Spleen (tissue), 11 donors: ENCODE results near the gene DLX4. TPM values are rescaled to one million over a fixed set of nuclear protein-coding genes. Genes with fewer than 3 reads are reported as not detected.

Experiments used
- DNase-seq: peaks from one replicate; pipeline ENCODE4 v3.0.0-alpha.2; 2020
- H3K27ac ChIP-seq, 8 donors: fragments of 200-600 bp; sonication (generic) in 7 of 8; 1 replicate in 4 of 8; 2 replicates in 4 of 8; pipeline versions ENCODE4 v1.5.0 to v1.8.0; 2016 to 2021; ENCODE audit warnings: inconsistent platforms in 4 of 8, mild to moderate bottlenecking in 4 of 8, moderate library complexity in 1 of 8
- H3K27me3 ChIP-seq, 7 donors: fragments of 200-600 bp; sonication (generic) in 6 of 7; replicated peaks in 1 of 7; 1 replicate in 4 of 7; 2 replicates in 3 of 7; pipeline versions ENCODE4 v1.5.0 to v1.8.0; 2016 to 2021; ENCODE audit warnings: inconsistent platforms in 3 of 7, mild to moderate bottlenecking in 1 of 7
- H3K36me3 ChIP-seq, 6 donors: fragments of 200-600 bp; sonication (generic) in 5 of 6; 1 replicate in 4 of 6; 2 replicates in 2 of 6; pipeline versions ENCODE4 v1.5.0 to v1.8.0; 2016 to 2021; ENCODE audit warnings: inconsistent platforms in 2 of 6
- H3K4me1 ChIP-seq, 6 donors: fragments of 200-600 bp; sonication (generic) in 5 of 6; 1 replicate in 3 of 6; 2 replicates in 3 of 6; pipeline versions ENCODE4 v1.5.0 to v1.8.0; 2016 to 2021; ENCODE audit warnings: inconsistent platforms in 3 of 6
- H3K4me3 ChIP-seq, 8 donors: fragments of 200-600 bp; sonication (generic) in 7 of 8; 1 replicate in 4 of 8; 2 replicates in 4 of 8; pipeline versions ENCODE4 v1.5.0 to v1.8.0; 2016 to 2021; ENCODE audit warnings: inconsistent platforms in 4 of 8, mild to moderate bottlenecking in 4 of 8, moderate library complexity in 2 of 8
- H3K9me3 ChIP-seq, 8 donors: fragments of 200-600 bp; sonication (generic) in 7 of 8; 1 replicate in 4 of 8; 2 replicates in 4 of 8; pipeline versions ENCODE4 v1.5.0 to v1.8.0; 2016 to 2021; ENCODE audit warnings: inconsistent platforms in 4 of 8
- CTCF ChIP-seq, 11 experiments: fragments of 200-600 bp in 7 of 11; fragments of 450-650 bp in 4 of 11; sonication (generic) in 4 of 11; IDR thresholded peaks in 8 of 11; conservative IDR thresholded peaks in 3 of 11; 1 replicate in 7 of 11; 2 replicates in 4 of 11; pipeline versions ENCODE4 v1.4.0 to v1.8.0; 2016 to 2021; ENCODE audit warnings: antibody characterized with exemption in 11 of 11, inconsistent platforms in 4 of 11, mild to moderate bottlenecking in 1 of 11
- POLR2A ChIP-seq, 3 donors: fragments of 450-650 bp; IDR thresholded peaks; one replicate each; pipeline ENCODE4 v1.5.1; 2017; ENCODE audit warnings: antibody characterized with exemption in 3 of 3, mild to moderate bottlenecking in 1 of 3
- POLR2AphosphoS5 ChIP-seq, 3 donors: sonication (generic); formaldehyde crosslinking; IDR thresholded peaks; one replicate each; pipeline ENCODE4 v1.5.1; 2017; ENCODE audit warnings: antibody characterized with exemption in 3 of 3
- WGBS, 5 donors: extraction: QIAGEN DNeasy Blood & Tissue Kit in 3 of 5; methylation state at CpG; one replicate each; pipeline versions ENCODE4 v1.1.5 to v1.1.7; 2013 to 2018; 5-methylcytosine and 5-hydroxymethylcytosine counted together
- intact Hi-C: fragments of 100-400 bp; cut with DNase I; formaldehyde crosslinking; loops from one replicate; pipeline ENCODE4 v1.15.0; 2023; ENCODE audit warnings: low total_unique reads
- polyA plus RNA-seq, 3 donors: library from polyadenylated mRNA; stranded (reverse); fragments of 200-250 nt; gene quantifications; one replicate each; pipeline ENCODE4 v1.2.1, GENCODE V29; 2013
- total RNA-seq, 7 donors: library from RNA; depleted of rRNA in 3 of 7; stranded (reverse); fragments of >200 nt in 3 of 7; fragmentation: NEBNext Ultra II Directional in 4 of 7; extraction: Animal tissue kit (Norgen Biotek cat#: 25700) in 4 of 7; gene quantifications; one replicate each; pipeline versions ENCODE4 v1.1.0 to v1.2.1, GENCODE V29; 2016 to 2021
- donor health status: healthy with polysubstance abuse.
- donor health status: DM: no; HTN: no; CAD: no; lungs with moderate emphysema.
- donor health status: DM: no; HTN: no; CAD: no.
- donor health status: Bipolar disorder and iron deficiency.
- donor health status: healthy.
- donor health status: DM: no; HTN: no; CAD: no.
- donor health status: DM: yes; HTN: yes; CAD: no.

Gene DLX4
- total and polyA plus RNA-seq, 10 donors, result 0.09 to 1.1 (median 0.31) TPM; not detected in 2

- no peak for DNase-seq
- Histone ChIP-seq H3K9me3 (no peaks in the 10 kb centered on the region), H3K4me1 (peaks cover 10 to 19% (median 16%) of the 10 kb centered on the region in 6 donors), H3K36me3 (no peaks in the 10 kb centered on the region), H3K27ac (no peak overlapping the region), H3K27me3 (peaks cover 0 to 100% (median 40%) of the 10 kb centered on the region in 7 donors), H3K4me3 (no peak overlapping the region)
- TF ChIP-seq CTCF (IDR thresholded peaks at IDR 0.05 in 8 of 11, conservative IDR thresholded peaks at IDR 0.05 in 3 of 11) (no peak), POLR2A (IDR thresholded peaks at IDR 0.05) (no peak), POLR2AphosphoS5 (IDR thresholded peaks at IDR 0.05) (no peak)
- WGBS, 5 donors, result 77 to 85% (median 80%) methylated on average over 5 of the region's 5 CpGs
- intact Hi-C loops, result no loop called here
These were observed 7.3 kb downstream of the DLX4 start for GRCh38 chr17:49976163-49976827.

GRCh38 chr17:49976828-49977202 is 7.8 kb downstream of the DLX4 start:
- no peak for DNase-seq
- H3K4me3 ChIP-seq, result no peak overlapping the region
- H3K4me1 ChIP-seq, result peaks cover 8 to 14% (median 12%) of the 10 kb centered on the region in 6 donors
- no peaks in the 10 kb centered on the region for H3K36me3 ChIP-seq
- TF ChIP-seq CTCF (IDR thresholded peaks at IDR 0.05 in 8 of 11, conservative IDR thresholded peaks at IDR 0.05 in 3 of 11) (no peak), POLR2A (IDR thresholded peaks at IDR 0.05) (no peak), POLR2AphosphoS5 (IDR thresholded peaks at IDR 0.05) (no peak)
- no peaks in the 10 kb centered on the region for H3K9me3 ChIP-seq
- WGBS, 5 donors, result 78 to 87% (median 84%) methylated on average over 4 of the region's 4 CpGs
- intact Hi-C loops, result no loop called here
- H3K27me3 ChIP-seq, result peaks cover 0 to 99% (median 35%) of the 10 kb centered on the region in 7 donors
- no peak overlapping the region for H3K27ac ChIP-seq

- intact Hi-C loops, result no loop called here
- peaks cover 0 to 99% (median 26%) of the 10 kb centered on the region in 7 donors for H3K27me3 ChIP-seq
- H3K27ac ChIP-seq, result no peak overlapping the region
- H3K4me3 ChIP-seq, result no peak overlapping the region
- H3K9me3 ChIP-seq, result no peaks in the 10 kb centered on the region
- no peak for DNase-seq
- 51 to 81% (median 68%) methylated on average over 7 of the region's 7 CpGs for WGBS, 5 donors
- H3K4me1 ChIP-seq, result peaks cover 0 to 5% (median 3%) of the 10 kb centered on the region in 6 donors
- no peaks in the 10 kb centered on the region for H3K36me3 ChIP-seq
- TF ChIP-seq CTCF (IDR thresholded peaks at IDR 0.05 in 8 of 11, conservative IDR thresholded peaks at IDR 0.05 in 3 of 11), result no peak
- TF ChIP-seq POLR2AphosphoS5 (IDR thresholded peaks at IDR 0.05), result no peak
- TF ChIP-seq POLR2A (IDR thresholded peaks at IDR 0.05), result no peak
These were observed 8.7 kb downstream of the DLX4 start for GRCh38 chr17:49977463-49978389.

- Histone ChIP-seq H3K36me3 (no peaks in the 10 kb centered on the region), H3K4me3 (no peak overlapping the region), H3K27ac (no peak overlapping the region), H3K4me1 (no peaks in the 10 kb centered on the region), H3K9me3 (no peaks in the 10 kb centered on the region), H3K27me3 (peaks cover 0 to 99% (median 18%) of the 10 kb centered on the region in 7 donors)
- intact Hi-C loops, result no loop called here
- WGBS, 5 donors, result 41 to 55% (median 48%) methylated on average over 12 to 13 of the region's 13 CpGs
- DNase-seq, result no peak
- no peak for TF ChIP-seq POLR2A (IDR thresholded peaks at IDR 0.05)
- TF ChIP-seq POLR2AphosphoS5 (IDR thresholded peaks at IDR 0.05), result no peak
- TF ChIP-seq CTCF (IDR thresholded peaks at IDR 0.05 in 8 of 11, conservative IDR thresholded peaks at IDR 0.05 in 3 of 11), result no peak
These were observed 9.5 kb downstream of the DLX4 start for GRCh38 chr17:49978501-49978900.
